SIG-M5 treated with dmso at 0.1 percent for 504 hours (cell line): Measurements from ENCODE around the gene KAT6B.
"Not testable (repeated sequence)": the region's sequence is repeated elsewhere in the genome, so short reads cannot be mapped to it uniquely, and the experiment has no call there.

Source experiments
- DNase-seq: peaks from one replicate; lab custom pipeline; 2025; ENCODE audit not compliant: unreplicated experiment; lab: John Stamatoyannopoulos, UW

The KAT6B gene

GRCh38 chr10:74916283-74916682 is 89.9 kb downstream of the KAT6B start:
- no peak for DNase-seq

- DNase-seq = no peak
Measured at GRCh38 chr10:74917481-74918077, 91.2 kb downstream of the KAT6B start.

GRCh38 chr10:74919671-74920070 is 93.3 kb downstream of the KAT6B start:
- no peak for DNase-seq

- not testable (repeated sequence) for DNase-seq
Measured at GRCh38 chr10:74921070-74921469, 94.7 kb downstream of the KAT6B start.

GRCh38 chr10:74921744-74922143 is 95.3 kb downstream of the KAT6B start:
- DNase-seq = no peak

- peak; percentile 24 for DNase-seq
Measured at GRCh38 chr10:74922921-74923320, 96.5 kb downstream of the KAT6B start.

GRCh38 chr10:74923556-74923955 is 97.2 kb downstream of the KAT6B start:
- DNase-seq = no peak

GRCh38 chr10:74924251-74924963 is 98.0 kb downstream of the KAT6B start:
- peak; percentile 21 for DNase-seq

- DNase-seq = no peak
Measured at GRCh38 chr10:74925291-74925690, 98.9 kb downstream of the KAT6B start.

- DNase-seq = no peak
Measured at GRCh38 chr10:74925708-74926107, 99.3 kb downstream of the KAT6B start.

GRCh38 chr10:74926791-74927585 is 100.6 kb downstream of the KAT6B start:
- DNase-seq = no peak

GRCh38 chr10:74927701-74928100 is 101.3 kb downstream of the KAT6B start:
- no peak for DNase-seq

GRCh38 chr10:74928742-74929191 is 102.4 kb downstream of the KAT6B start:
- no peak for DNase-seq

- no peak for DNase-seq
Measured at GRCh38 chr10:74929197-74929596, 102.8 kb downstream of the KAT6B start.

- DNase-seq = no peak
Measured at GRCh38 chr10:74930965-74931364, 104.6 kb downstream of the KAT6B start.

GRCh38 chr10:74932648-74933047 is 106.2 kb downstream of the KAT6B start:
- DNase-seq = no peak

- peak; percentile 53 for DNase-seq
Measured at GRCh38 chr10:74934100-74934812, 107.9 kb downstream of the KAT6B start.

- no peak for DNase-seq
Measured at GRCh38 chr10:74936577-74937265, 110.3 kb downstream of the KAT6B start.

GRCh38 chr10:74937266-74937856 is 111.0 kb downstream of the KAT6B start:
- no peak for DNase-seq

- no peak for DNase-seq
Measured at GRCh38 chr10:74944205-74944604, 117.8 kb downstream of the KAT6B start.
